Measurements from ENCODE around the gene DNHD1.

The DNHD1 gene

GRCh38 chr11:6556139-6556949 lies 59.3 kb downstream of the DNHD1 start:
- Histone ChIP-seq H3K36me3 (ENCODE audit: control insufficient read depth, low read depth, low read length) (no peaks in the 10 kb centered on the region), H3K4me1 (ENCODE audit: control insufficient read depth, low read depth, low read length) (no peaks in the 10 kb centered on the region), H3K4me3 (ENCODE audit: low read length) (no peak overlapping the region), H3K27ac (ENCODE audit: low read length) (no peak overlapping the region), H3K9me3 (ENCODE audit: control insufficient read depth, low read depth, low read length) (no peaks in the 10 kb centered on the region), H3K27me3 (ENCODE audit: control insufficient read depth, insufficient read depth, low read length) (no peaks in the 10 kb centered on the region), H3K9ac (ENCODE audit: low read length) (no peak overlapping the region)

- H3K4me1 ChIP-seq (ENCODE audit: control insufficient read depth, low read depth, low read length): no peaks in the 10 kb centered on the region
- no peaks in the 10 kb centered on the region for H3K36me3 ChIP-seq (ENCODE audit: control insufficient read depth, low read depth, low read length)
- H3K9ac ChIP-seq (ENCODE audit: low read length): no peak overlapping the region
- H3K4me3 ChIP-seq (ENCODE audit: low read length): no peak overlapping the region
- no peaks in the 10 kb centered on the region for H3K27me3 ChIP-seq (ENCODE audit: control insufficient read depth, insufficient read depth, low read length)
- H3K27ac ChIP-seq (ENCODE audit: low read length): no peak overlapping the region
- H3K9me3 ChIP-seq (ENCODE audit: control insufficient read depth, low read depth, low read length): no peaks in the 10 kb centered on the region
Measured at GRCh38 chr11:6557063-6557462, 60.0 kb downstream of the DNHD1 start.

GRCh38 chr11:6557761-6558674 lies 60.9 kb downstream of the DNHD1 start:
- Histone ChIP-seq H3K9ac (ENCODE audit: low read length) (no peak overlapping the region), H3K27me3 (ENCODE audit: control insufficient read depth, insufficient read depth, low read length) (no peaks in the 10 kb centered on the region), H3K36me3 (ENCODE audit: control insufficient read depth, low read depth, low read length) (no peaks in the 10 kb centered on the region), H3K4me3 (ENCODE audit: low read length) (no peak overlapping the region), H3K27ac (ENCODE audit: low read length) (no peak overlapping the region), H3K9me3 (ENCODE audit: control insufficient read depth, low read depth, low read length) (no peaks in the 10 kb centered on the region), H3K4me1 (ENCODE audit: control insufficient read depth, low read depth, low read length) (no peaks in the 10 kb centered on the region)

GRCh38 chr11:6559369-6559768 lies 62.3 kb downstream of the DNHD1 start:
- H3K9ac ChIP-seq (ENCODE audit: low read length): no peak overlapping the region
- no peak overlapping the region for H3K27ac ChIP-seq (ENCODE audit: low read length)
- H3K36me3 ChIP-seq (ENCODE audit: control insufficient read depth, low read depth, low read length): no peaks in the 10 kb centered on the region
- H3K27me3 ChIP-seq (ENCODE audit: control insufficient read depth, insufficient read depth, low read length): no peaks in the 10 kb centered on the region
- H3K9me3 ChIP-seq (ENCODE audit: control insufficient read depth, low read depth, low read length): no peaks in the 10 kb centered on the region
- H3K4me3 ChIP-seq (ENCODE audit: low read length): no peak overlapping the region
- no peaks in the 10 kb centered on the region for H3K4me1 ChIP-seq (ENCODE audit: control insufficient read depth, low read depth, low read length)

- no peaks in the 10 kb centered on the region for H3K36me3 ChIP-seq (ENCODE audit: control insufficient read depth, low read depth, low read length)
- H3K27me3 ChIP-seq (ENCODE audit: control insufficient read depth, insufficient read depth, low read length): no peaks in the 10 kb centered on the region
- H3K4me1 ChIP-seq (ENCODE audit: control insufficient read depth, low read depth, low read length): peaks cover 5% of the 10 kb centered on the region
- H3K4me3 ChIP-seq (ENCODE audit: low read length): no peak overlapping the region
- no peaks in the 10 kb centered on the region for H3K9me3 ChIP-seq (ENCODE audit: control insufficient read depth, low read depth, low read length)
- no peak overlapping the region for H3K27ac ChIP-seq (ENCODE audit: low read length)
- H3K9ac ChIP-seq (ENCODE audit: low read length): no peak overlapping the region
Measured at GRCh38 chr11:6561288-6561687, 64.2 kb downstream of the DNHD1 start.

- Histone ChIP-seq H3K27ac (ENCODE audit: low read length) (no peak overlapping the region), H3K4me1 (ENCODE audit: control insufficient read depth, low read depth, low read length) (peaks cover 5% of the 10 kb centered on the region), H3K4me3 (ENCODE audit: low read length) (no peak overlapping the region), H3K36me3 (ENCODE audit: control insufficient read depth, low read depth, low read length) (no peaks in the 10 kb centered on the region), H3K9me3 (ENCODE audit: control insufficient read depth, low read depth, low read length) (no peaks in the 10 kb centered on the region), H3K27me3 (ENCODE audit: control insufficient read depth, insufficient read depth, low read length) (no peaks in the 10 kb centered on the region), H3K9ac (ENCODE audit: low read length) (no peak overlapping the region)
Measured at GRCh38 chr11:6563121-6563619, 66.1 kb downstream of the DNHD1 start.

GRCh38 chr11:6563667-6564066 lies 66.6 kb downstream of the DNHD1 start:
- no peak overlapping the region for H3K27ac ChIP-seq (ENCODE audit: low read length)
- no peaks in the 10 kb centered on the region for H3K27me3 ChIP-seq (ENCODE audit: control insufficient read depth, insufficient read depth, low read length)
- H3K36me3 ChIP-seq (ENCODE audit: control insufficient read depth, low read depth, low read length): no peaks in the 10 kb centered on the region
- peaks cover 5% of the 10 kb centered on the region for H3K4me1 ChIP-seq (ENCODE audit: control insufficient read depth, low read depth, low read length)
- no peaks in the 10 kb centered on the region for H3K9me3 ChIP-seq (ENCODE audit: control insufficient read depth, low read depth, low read length)
- H3K4me3 ChIP-seq (ENCODE audit: low read length): no peak overlapping the region
- no peak overlapping the region for H3K9ac ChIP-seq (ENCODE audit: low read length)

GRCh38 chr11:6565325-6565724 lies 68.2 kb downstream of the DNHD1 start:
- Histone ChIP-seq H3K27ac (ENCODE audit: low read length) (no peak overlapping the region), H3K9ac (ENCODE audit: low read length) (no peak overlapping the region), H3K36me3 (ENCODE audit: control insufficient read depth, low read depth, low read length) (no peaks in the 10 kb centered on the region)

GRCh38 chr11:6565988-6566703 lies 69.1 kb downstream of the DNHD1 start:
- no peaks in the 10 kb centered on the region for H3K27me3 ChIP-seq (ENCODE audit: control insufficient read depth, insufficient read depth, low read length)
- H3K9ac ChIP-seq (ENCODE audit: low read length): no peak overlapping the region
- no peaks in the 10 kb centered on the region for H3K36me3 ChIP-seq (ENCODE audit: control insufficient read depth, low read depth, low read length)
- H3K4me1 ChIP-seq (ENCODE audit: control insufficient read depth, low read depth, low read length): peaks cover 5% of the 10 kb centered on the region
- no peaks in the 10 kb centered on the region for H3K9me3 ChIP-seq (ENCODE audit: control insufficient read depth, low read depth, low read length)
- no peak overlapping the region for H3K27ac ChIP-seq (ENCODE audit: low read length)
- no peak overlapping the region for H3K4me3 ChIP-seq (ENCODE audit: low read length)

More at GRCh38 chr11:6565325-6565724, 68.2 kb downstream of the DNHD1 start:
- no peak overlapping the region for H3K4me3 ChIP-seq (ENCODE audit: low read length)
- no peaks in the 10 kb centered on the region for H3K9me3 ChIP-seq (ENCODE audit: control insufficient read depth, low read depth, low read length)
- H3K4me1 ChIP-seq (ENCODE audit: control insufficient read depth, low read depth, low read length): peaks cover 5% of the 10 kb centered on the region
- no peaks in the 10 kb centered on the region for H3K27me3 ChIP-seq (ENCODE audit: control insufficient read depth, insufficient read depth, low read length)

- H3K4me1 ChIP-seq (ENCODE audit: control insufficient read depth, low read depth, low read length): peaks cover 5% of the 10 kb centered on the region
- no peaks in the 10 kb centered on the region for H3K9me3 ChIP-seq (ENCODE audit: control insufficient read depth, low read depth, low read length)
- no peaks in the 10 kb centered on the region for H3K27me3 ChIP-seq (ENCODE audit: control insufficient read depth, insufficient read depth, low read length)
- no peak overlapping the region for H3K4me3 ChIP-seq (ENCODE audit: low read length)
- no peak overlapping the region for H3K9ac ChIP-seq (ENCODE audit: low read length)
- no peak overlapping the region for H3K27ac ChIP-seq (ENCODE audit: low read length)
- no peaks in the 10 kb centered on the region for H3K36me3 ChIP-seq (ENCODE audit: control insufficient read depth, low read depth, low read length)
Measured at GRCh38 chr11:6566704-6567370, 69.8 kb downstream of the DNHD1 start.

GRCh38 chr11:6567371-6567745 lies 70.3 kb downstream of the DNHD1 start:
- H3K4me3 ChIP-seq (ENCODE audit: low read length): no peak overlapping the region
- H3K27ac ChIP-seq (ENCODE audit: low read length): no peak overlapping the region
- H3K9ac ChIP-seq (ENCODE audit: low read length): no peak overlapping the region
- H3K9me3 ChIP-seq (ENCODE audit: control insufficient read depth, low read depth, low read length): no peaks in the 10 kb centered on the region
- no peaks in the 10 kb centered on the region for H3K27me3 ChIP-seq (ENCODE audit: control insufficient read depth, insufficient read depth, low read length)
- peaks cover 5% of the 10 kb centered on the region for H3K4me1 ChIP-seq (ENCODE audit: control insufficient read depth, low read depth, low read length)
- H3K36me3 ChIP-seq (ENCODE audit: control insufficient read depth, low read depth, low read length): no peaks in the 10 kb centered on the region

Measured in iPS-18a (cell line).